ENCODE measurements around the gene TEAD1.

DNA sequence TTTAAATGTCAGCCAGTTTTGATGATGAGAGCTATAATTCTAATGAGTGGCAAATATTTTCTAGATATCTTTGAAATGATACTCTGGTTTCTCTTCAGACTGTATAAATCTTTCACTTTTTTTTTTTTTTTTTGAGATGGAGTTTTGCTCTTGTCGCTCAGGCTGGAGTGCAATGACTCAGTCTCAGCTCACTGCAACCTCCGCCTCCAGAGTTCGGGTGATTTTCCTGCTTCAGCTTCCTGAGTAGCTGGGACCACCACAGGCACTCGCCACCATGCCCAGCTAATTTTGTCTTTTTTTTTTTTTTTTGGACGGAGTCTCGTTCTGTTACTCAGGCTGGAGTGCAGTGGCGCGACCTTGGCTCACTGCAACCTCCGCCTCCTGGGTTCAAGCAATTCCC is 113.6 kb downstream of the TEAD1 start:
- TF ChIP-seq, protein P1, sequence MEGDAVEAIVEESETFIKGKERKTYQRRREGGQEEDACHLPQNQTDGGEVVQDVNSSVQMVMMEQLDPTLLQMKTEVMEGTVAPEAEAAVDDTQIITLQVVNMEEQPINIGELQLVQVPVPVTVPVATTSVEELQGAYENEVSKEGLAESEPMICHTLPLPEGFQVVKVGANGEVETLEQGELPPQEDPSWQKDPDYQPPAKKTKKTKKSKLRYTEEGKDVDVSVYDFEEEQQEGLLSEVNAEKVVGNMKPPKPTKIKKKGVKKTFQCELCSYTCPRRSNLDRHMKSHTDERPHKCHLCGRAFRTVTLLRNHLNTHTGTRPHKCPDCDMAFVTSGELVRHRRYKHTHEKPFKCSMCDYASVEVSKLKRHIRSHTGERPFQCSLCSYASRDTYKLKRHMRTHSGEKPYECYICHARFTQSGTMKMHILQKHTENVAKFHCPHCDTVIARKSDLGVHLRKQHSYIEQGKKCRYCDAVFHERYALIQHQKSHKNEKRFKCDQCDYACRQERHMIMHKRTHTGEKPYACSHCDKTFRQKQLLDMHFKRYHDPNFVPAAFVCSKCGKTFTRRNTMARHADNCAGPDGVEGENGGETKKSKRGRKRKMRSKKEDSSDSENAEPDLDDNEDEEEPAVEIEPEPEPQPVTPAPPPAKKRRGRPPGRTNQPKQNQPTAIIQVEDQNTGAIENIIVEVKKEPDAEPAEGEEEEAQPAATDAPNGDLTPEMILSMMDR (IDR thresholded peaks at IDR 0.05): no peak
- no peak for TF ChIP-seq POLR2A (IDR thresholded peaks at IDR 0.05)
- no peak for TF ChIP-seq EP300 (IDR thresholded peaks at IDR 0.05)

Data from tibial nerve (tissue), 4 donors.